MM.1S (cell line): Measurements from ENCODE around the gene HMGCS1.

ENCODE experiments used
- DNase-seq: peaks from one replicate; pipeline ENCODE4 v3.0.0-alpha.2; 2015
- H2AFZ ChIP-seq: fragments of 300-600 bp; sonication (generic); 2 replicates; pipeline ENCODE4 v1.6.0; 2016; ENCODE audit warnings: antibody characterized with exemption, low read length
- H3F3A ChIP-seq: fragments of 300-600 bp; sonication (generic); 2 replicates; pipeline ENCODE4 v1.6.1; 2016; ENCODE audit warnings: mild to moderate bottlenecking, antibody characterized with exemption, low read length, moderate library complexity, mixed read lengths; ENCODE audit not compliant: insufficient read depth
- H3K27ac ChIP-seq: fragments of 300-600 bp; sonication (generic); 2 replicates; pipeline ENCODE4 v1.5.1; 2016; ENCODE audit warnings: mild to moderate bottlenecking, low read length
- H3K27me3 ChIP-seq: fragments of 300-600 bp; sonication (generic); replicated peaks from 2 replicates; pipeline ENCODE4 v1.6.0; 2016; ENCODE audit warnings: low read length; ENCODE audit not compliant: insufficient read depth
- H3K36me3 ChIP-seq: fragments of 300-600 bp; sonication (generic); replicated peaks from 2 replicates; pipeline ENCODE4 v1.6.1; 2016; ENCODE audit warnings: mild to moderate bottlenecking, low read length, mixed read lengths; ENCODE audit not compliant: insufficient read depth
- H3K4me1 ChIP-seq: fragments of 300-600 bp; sonication (generic); 2 replicates; pipeline ENCODE4 v1.6.1; 2016; ENCODE audit warnings: low read length, mixed read lengths
- H3K4me2 ChIP-seq: fragments of 300-600 bp; sonication (generic); 2 replicates; pipeline ENCODE4 v1.6.0; 2016; ENCODE audit warnings: low read depth, low read length
- H3K4me3 ChIP-seq: fragments of 300-600 bp; sonication (generic); 2 replicates; pipeline ENCODE4 v1.5.1; 2016; ENCODE audit warnings: low read length, mixed read lengths
- H3K79me2 ChIP-seq: fragments of 300-600 bp; sonication (generic); 2 replicates; pipeline ENCODE4 v1.6.1; 2016; ENCODE audit warnings: mixed run types, low read length, mixed read lengths
- H3K9ac ChIP-seq: fragments of 300-600 bp; sonication (generic); 2 replicates; pipeline ENCODE4 v1.6.1; 2016; ENCODE audit warnings: low read length, mixed read lengths
- H3K9me2 ChIP-seq: fragments of 300-600 bp; sonication (generic); replicated peaks from 2 replicates; pipeline ENCODE4 v1.6.1; 2016; ENCODE audit warnings: mild to moderate bottlenecking, low read length, mixed read lengths; ENCODE audit not compliant: insufficient read depth
- H3K9me3 ChIP-seq: fragments of 300-600 bp; sonication (generic); replicated peaks from 2 replicates; pipeline ENCODE4 v1.6.1; 2016; ENCODE audit warnings: mild to moderate bottlenecking, low read length, mixed read lengths; ENCODE audit not compliant: insufficient read depth
- H4K20me1 ChIP-seq: fragments of 300-600 bp; sonication (generic); 2 replicates; pipeline ENCODE4 v1.6.1; 2016; ENCODE audit warnings: mild to moderate bottlenecking, low read length, moderate library complexity, mixed read lengths; ENCODE audit not compliant: insufficient read depth
- EZH2 ChIP-seq: fragments of 300-600 bp; sonication (generic); optimal IDR thresholded peaks from 2 replicates; pipeline ENCODE3; 2017; ENCODE audit warnings: low read depth, mild to moderate bottlenecking, antibody characterized with exemption, low read length, mixed read lengths
- EZH2phosphoT487 ChIP-seq: fragments of 300-600 bp; sonication (generic); IDR thresholded peaks from 2 replicates; pipeline ENCODE4 v1.6.1; 2018; ENCODE audit warnings: antibody characterized with exemption, low read length
- TF ChIP-seq, protein P1 (sequence below): fragments of 300-600 bp; sonication (generic); IDR thresholded peaks from 2 replicates; pipeline ENCODE4 v1.5.1; 2016; ENCODE audit warnings: antibody characterized with exemption, low read length, mixed read lengths

The HMGCS1 gene

GRCh38 chr5:43352915-43353314, 39.7 kb upstream of the HMGCS1 start:
- TF ChIP-seq EZH2phosphoT487 (no peak), EZH2 (no peak)
- TF ChIP-seq, protein P1, sequence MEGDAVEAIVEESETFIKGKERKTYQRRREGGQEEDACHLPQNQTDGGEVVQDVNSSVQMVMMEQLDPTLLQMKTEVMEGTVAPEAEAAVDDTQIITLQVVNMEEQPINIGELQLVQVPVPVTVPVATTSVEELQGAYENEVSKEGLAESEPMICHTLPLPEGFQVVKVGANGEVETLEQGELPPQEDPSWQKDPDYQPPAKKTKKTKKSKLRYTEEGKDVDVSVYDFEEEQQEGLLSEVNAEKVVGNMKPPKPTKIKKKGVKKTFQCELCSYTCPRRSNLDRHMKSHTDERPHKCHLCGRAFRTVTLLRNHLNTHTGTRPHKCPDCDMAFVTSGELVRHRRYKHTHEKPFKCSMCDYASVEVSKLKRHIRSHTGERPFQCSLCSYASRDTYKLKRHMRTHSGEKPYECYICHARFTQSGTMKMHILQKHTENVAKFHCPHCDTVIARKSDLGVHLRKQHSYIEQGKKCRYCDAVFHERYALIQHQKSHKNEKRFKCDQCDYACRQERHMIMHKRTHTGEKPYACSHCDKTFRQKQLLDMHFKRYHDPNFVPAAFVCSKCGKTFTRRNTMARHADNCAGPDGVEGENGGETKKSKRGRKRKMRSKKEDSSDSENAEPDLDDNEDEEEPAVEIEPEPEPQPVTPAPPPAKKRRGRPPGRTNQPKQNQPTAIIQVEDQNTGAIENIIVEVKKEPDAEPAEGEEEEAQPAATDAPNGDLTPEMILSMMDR = no peak
- H2AFZ ChIP-seq = no peak overlapping the region
- H3K4me3 ChIP-seq = no peak overlapping the region
- H3K9ac ChIP-seq = no peak overlapping the region
- H3K4me2 ChIP-seq = no peak overlapping the region
- no peak for DNase-seq
- no peaks in the 10 kb centered on the region for H3K27me3 ChIP-seq
- no peaks in the 10 kb centered on the region for H3F3A ChIP-seq
- H3K36me3 ChIP-seq = no peaks in the 10 kb centered on the region
- H3K4me1 ChIP-seq = no peaks in the 10 kb centered on the region
- no peaks in the 10 kb centered on the region for H3K79me2 ChIP-seq
- no peaks in the 10 kb centered on the region for H4K20me1 ChIP-seq
- no peaks in the 10 kb centered on the region for H3K9me2 ChIP-seq
- no peaks in the 10 kb centered on the region for H3K9me3 ChIP-seq
- no peak overlapping the region for H3K27ac ChIP-seq

DNA sequence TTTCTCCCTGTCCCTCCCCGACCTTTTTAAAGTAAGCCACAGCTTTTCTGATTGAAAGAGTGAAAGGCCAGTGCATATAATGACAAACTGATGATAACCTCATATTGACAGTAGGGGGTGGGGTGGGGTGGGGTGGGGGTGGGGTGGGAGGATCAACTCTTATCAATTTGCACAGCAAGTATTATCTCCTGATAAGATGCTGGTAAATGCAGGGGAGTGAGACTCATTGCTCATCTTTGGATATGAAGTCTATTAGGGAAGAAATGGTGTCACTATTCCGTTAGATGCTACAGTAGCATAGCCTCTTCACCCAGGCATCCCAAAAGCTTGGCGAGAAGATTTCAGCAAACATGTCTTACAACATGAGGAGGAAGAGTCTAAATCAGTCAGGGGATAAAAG, 38.9 kb upstream of the HMGCS1 start:
- H3K27ac ChIP-seq = no peak overlapping the region
- no peaks in the 10 kb centered on the region for H3F3A ChIP-seq
- no peak overlapping the region for H2AFZ ChIP-seq
- H3K36me3 ChIP-seq = no peaks in the 10 kb centered on the region
- H3K9ac ChIP-seq = no peak overlapping the region
- TF ChIP-seq EZH2 (no peak), EZH2phosphoT487 (no peak)
- TF ChIP-seq, protein P1 = no peak
- no peaks in the 10 kb centered on the region for H3K79me2 ChIP-seq
- no peaks in the 10 kb centered on the region for H3K9me2 ChIP-seq
- H3K27me3 ChIP-seq = no peaks in the 10 kb centered on the region
- no peak overlapping the region for H3K4me2 ChIP-seq
- no peak for DNase-seq
- H3K4me1 ChIP-seq = no peaks in the 10 kb centered on the region
- H3K4me3 ChIP-seq = no peak overlapping the region
- H3K9me3 ChIP-seq = no peaks in the 10 kb centered on the region
- H4K20me1 ChIP-seq = no peaks in the 10 kb centered on the region

GRCh38 chr5:43348861-43349363, 35.7 kb upstream of the HMGCS1 start:
- Histone ChIP-seq H2AFZ (no peak overlapping the region), H3K36me3 (no peaks in the 10 kb centered on the region), H3K9ac (no peak overlapping the region), H4K20me1 (no peaks in the 10 kb centered on the region), H3K79me2 (no peaks in the 10 kb centered on the region), H3K4me1 (no peaks in the 10 kb centered on the region), H3K9me3 (no peaks in the 10 kb centered on the region), H3K9me2 (no peaks in the 10 kb centered on the region), H3K27me3 (no peaks in the 10 kb centered on the region), H3F3A (no peaks in the 10 kb centered on the region), H3K4me2 (no peak overlapping the region), H3K4me3 (no peak overlapping the region), H3K27ac (no peak overlapping the region)
- TF ChIP-seq EZH2 = no peak
- no peak for TF ChIP-seq EZH2phosphoT487
- TF ChIP-seq, protein P1 = no peak
- no peak for DNase-seq
